GM18909 (cell line): Measurements from ENCODE around the gene ARRDC2.
A peak's percentile ranks its signal among the peaks of the same experiment; 100 is the strongest.

Experiments used
- ATAC-seq: cut with Tn5 transposase; IDR thresholded peaks from one replicate; pipeline ENCODE4 v1.9.1; 2021; ENCODE audit warnings: mild to moderate bottlenecking; ENCODE audit not compliant: unreplicated experiment, poor library complexity

ARRDC2 gene

GRCh38 chr19:18051887-18052286 is 43.9 kb downstream of the ARRDC2 start:
- ATAC-seq = no peak

GRCh38 chr19:18053576-18054219 is 45.7 kb downstream of the ARRDC2 start:
- no peak for ATAC-seq

- ATAC-seq = no peak
Observed at GRCh38 chr19:18055967-18056366, 48.0 kb downstream of the ARRDC2 start.

GRCh38 chr19:18057557-18057956 is 49.6 kb downstream of the ARRDC2 start:
- ATAC-seq = no peak

- peak; percentile 55 for ATAC-seq
Observed at GRCh38 chr19:18058208-18059009, 50.4 kb downstream of the ARRDC2 start.

GRCh38 chr19:18059297-18059696 is 51.3 kb downstream of the ARRDC2 start:
- ATAC-seq = no peak

GRCh38 chr19:18059902-18060301 is 51.9 kb downstream of the ARRDC2 start:
- no peak for ATAC-seq

GRCh38 chr19:18060472-18060871 is 52.5 kb downstream of the ARRDC2 start:
- ATAC-seq = no peak

- no peak for ATAC-seq
Observed at GRCh38 chr19:18062028-18062427, 54.1 kb downstream of the ARRDC2 start.

GRCh38 chr19:18063463-18063862 is 55.5 kb downstream of the ARRDC2 start:
- ATAC-seq = no peak
